ENCODE measurements around the gene HIPK3. TPM values are rescaled to one million over a fixed set of nuclear protein-coding genes. Genes with fewer than 3 reads are reported as not detected.

HIPK3 gene
- total and polyA plus RNA-seq, 11 donors, result 26.3 to 298 (median 250) TPM

DNA sequence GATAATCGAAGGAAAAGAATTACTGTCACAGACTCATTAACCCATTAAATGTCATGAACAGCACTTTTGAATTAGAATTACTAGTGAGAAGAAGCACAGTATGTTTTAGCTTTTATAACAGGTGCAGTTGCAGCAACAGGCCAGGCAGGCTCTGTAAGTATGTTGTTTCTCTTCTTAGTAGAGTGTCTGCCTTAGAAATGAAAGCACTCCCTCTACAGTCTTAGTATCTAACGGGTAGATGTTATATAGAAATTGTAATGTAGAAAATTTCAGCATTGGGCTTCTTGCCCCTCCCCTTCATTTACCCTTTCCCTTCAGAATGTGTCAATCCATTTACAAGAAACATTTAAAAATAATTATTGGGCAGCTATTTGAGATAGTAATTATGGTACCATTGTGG is 87.4 kb downstream of the HIPK3 start:
- 32 to 46% (median 35%) methylated on average over 2 of the region's 2 CpGs for WGBS, 4 donors
- Histone ChIP-seq H3K4me3 (no peak overlapping the region), H3K9me3 (no peaks in the 10 kb centered on the region), H3K27ac (no peak overlapping the region), H3K27me3 (no peaks in the 10 kb centered on the region), H3K4me1 (peaks cover 0 to 10% (median 0%) of the 10 kb centered on the region in 12 donors), H3K36me3 (peaks cover 0 to 100% (median 84%) of the 10 kb centered on the region in 9 donors)
- intact Hi-C loops (cut with DNase I), result no loop called here
- ATAC-seq, result peak in 3 of 4 donors; percentile 46 to 73 (median 63)
- no peak for TF ChIP-seq POLR2A (IDR thresholded peaks at IDR 0.05)
- TF ChIP-seq, protein P1, sequence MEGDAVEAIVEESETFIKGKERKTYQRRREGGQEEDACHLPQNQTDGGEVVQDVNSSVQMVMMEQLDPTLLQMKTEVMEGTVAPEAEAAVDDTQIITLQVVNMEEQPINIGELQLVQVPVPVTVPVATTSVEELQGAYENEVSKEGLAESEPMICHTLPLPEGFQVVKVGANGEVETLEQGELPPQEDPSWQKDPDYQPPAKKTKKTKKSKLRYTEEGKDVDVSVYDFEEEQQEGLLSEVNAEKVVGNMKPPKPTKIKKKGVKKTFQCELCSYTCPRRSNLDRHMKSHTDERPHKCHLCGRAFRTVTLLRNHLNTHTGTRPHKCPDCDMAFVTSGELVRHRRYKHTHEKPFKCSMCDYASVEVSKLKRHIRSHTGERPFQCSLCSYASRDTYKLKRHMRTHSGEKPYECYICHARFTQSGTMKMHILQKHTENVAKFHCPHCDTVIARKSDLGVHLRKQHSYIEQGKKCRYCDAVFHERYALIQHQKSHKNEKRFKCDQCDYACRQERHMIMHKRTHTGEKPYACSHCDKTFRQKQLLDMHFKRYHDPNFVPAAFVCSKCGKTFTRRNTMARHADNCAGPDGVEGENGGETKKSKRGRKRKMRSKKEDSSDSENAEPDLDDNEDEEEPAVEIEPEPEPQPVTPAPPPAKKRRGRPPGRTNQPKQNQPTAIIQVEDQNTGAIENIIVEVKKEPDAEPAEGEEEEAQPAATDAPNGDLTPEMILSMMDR (IDR thresholded peaks at IDR 0.05), result peak in 6 of 12 donors; percentile 9 to 41 (median 22)
- DNase-seq, result no peak

DNA sequence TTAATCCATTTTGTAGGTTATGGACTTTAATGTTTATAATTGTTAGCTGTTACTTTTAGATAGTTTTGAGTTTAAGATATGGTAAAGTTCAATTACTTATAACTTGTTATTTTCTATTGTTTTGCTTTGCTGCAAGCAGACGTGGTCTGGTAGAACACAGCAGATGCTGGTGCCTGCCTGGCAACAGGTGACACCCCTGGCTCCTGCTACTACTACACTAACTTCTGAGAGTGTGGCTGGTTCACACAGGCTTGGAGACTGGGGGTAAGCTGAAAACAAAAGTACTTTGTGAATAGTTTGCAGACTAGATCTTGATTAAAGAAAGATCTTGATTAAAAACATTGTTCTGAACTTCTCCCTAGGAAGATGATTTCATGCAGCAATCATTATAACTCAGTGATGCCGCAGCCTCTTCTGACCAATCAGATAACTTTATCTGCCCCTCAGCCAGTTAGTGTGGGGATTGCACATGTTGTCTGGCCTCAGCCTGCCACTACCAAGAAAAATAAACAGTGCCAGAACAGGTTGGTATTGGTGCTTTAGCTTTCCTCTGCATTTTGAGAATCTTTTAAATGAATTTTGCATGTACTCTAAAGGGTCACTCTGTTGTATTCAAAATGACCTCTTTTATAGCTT is 90.4 kb downstream of the HIPK3 start:
- Histone ChIP-seq H3K36me3 (peaks cover 0 to 100% (median 84%) of the 10 kb centered on the region in 9 donors), H3K4me1 (peaks cover 0 to 10% (median 0%) of the 10 kb centered on the region in 12 donors), H3K4me3 (no peak overlapping the region), H3K27ac (peak overlapping the region in 1 of 12 donors; percentile 10), H3K27me3 (no peaks in the 10 kb centered on the region), H3K9me3 (no peaks in the 10 kb centered on the region)
- WGBS, 4 donors, result 46 to 69% (median 52%) methylated on average over 2 of the region's 2 CpGs
- ATAC-seq (peak in 2 of 4 donors; percentile 50 to 67), DNase-seq (no peak)
- no peak for TF ChIP-seq POLR2A (IDR thresholded peaks at IDR 0.05)
- TF ChIP-seq, protein P1 (IDR thresholded peaks at IDR 0.05), result no peak
- intact Hi-C loops (cut with DNase I), result no loop called here

DNA sequence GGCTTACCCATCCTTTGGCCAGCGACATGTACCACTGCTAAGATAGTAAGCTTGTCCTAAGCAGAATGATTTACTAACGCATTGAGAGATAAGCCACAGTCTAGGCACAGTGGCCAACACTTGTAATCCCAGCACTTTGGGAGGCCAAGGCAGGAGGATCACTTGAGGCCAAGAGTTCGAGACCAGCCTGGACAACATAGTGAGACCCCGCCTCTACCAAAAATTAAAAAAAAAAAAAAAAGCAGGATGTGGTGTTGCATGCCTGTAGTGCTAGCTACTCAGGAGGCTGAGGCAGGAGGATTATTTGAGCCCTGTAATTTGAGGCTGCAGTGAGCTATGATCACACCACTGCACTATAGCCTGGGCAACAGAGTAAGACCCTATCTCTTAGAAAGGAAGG is 93.1 kb downstream of the HIPK3 start:
- Histone ChIP-seq H3K4me3 (no peak overlapping the region), H3K9me3 (no peaks in the 10 kb centered on the region), H3K36me3 (peaks cover 0 to 100% (median 100%) of the 10 kb centered on the region in 9 donors), H3K27ac (no peak overlapping the region), H3K4me1 (peaks cover 0 to 2% (median 0%) of the 10 kb centered on the region in 12 donors), H3K27me3 (no peaks in the 10 kb centered on the region)
- DNase-seq (no peak), ATAC-seq (no peak)
- intact Hi-C loops (cut with DNase I), result no loop called here
- WGBS, 4 donors, result 96 to 99% (median 96%) methylated on average over 4 of the region's 4 CpGs
- TF ChIP-seq POLR2A (IDR thresholded peaks at IDR 0.05), result no peak
- TF ChIP-seq, protein P1 (IDR thresholded peaks at IDR 0.05), result no peak

DNA sequence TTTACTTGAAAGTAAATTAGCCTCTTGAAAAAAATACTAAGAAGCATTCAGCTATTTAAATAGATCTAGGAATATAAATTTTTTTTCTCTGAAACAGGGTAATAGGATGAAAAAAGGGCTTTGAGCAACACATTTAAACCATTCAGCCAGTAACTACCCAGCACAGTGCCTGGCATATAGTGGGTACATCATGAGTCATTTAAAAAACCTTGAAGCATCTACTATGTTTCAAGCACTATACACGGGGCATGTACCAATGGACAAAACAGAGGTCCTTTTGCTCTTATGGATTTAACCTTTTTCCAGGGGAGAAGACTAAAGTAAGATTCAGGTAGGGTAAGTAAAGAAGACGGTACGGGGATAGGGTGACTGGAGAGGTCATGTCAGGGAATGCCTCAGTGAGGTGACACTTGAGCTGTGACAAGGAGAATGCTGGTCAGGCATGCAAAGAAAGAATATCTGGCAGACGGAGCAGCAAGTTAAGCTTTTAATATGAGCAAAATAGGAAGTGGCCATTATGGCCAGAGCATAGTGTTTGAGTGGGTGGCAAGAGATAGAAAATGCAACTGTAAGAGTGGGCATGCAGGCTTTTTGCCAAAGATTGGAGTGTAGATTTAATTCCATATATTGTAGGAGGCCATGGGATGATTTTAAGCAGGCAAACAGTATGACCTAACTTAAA is 101.1 kb downstream of the HIPK3 start:
- H3K27me3 ChIP-seq, result no peaks in the 10 kb centered on the region
- TF ChIP-seq POLR2A (IDR thresholded peaks at IDR 0.05), result no peak
- TF ChIP-seq, protein P1 (IDR thresholded peaks at IDR 0.05), result no peak
- H3K27ac ChIP-seq, result no peak overlapping the region
- peaks cover 0 to 42% (median 34%) of the 10 kb centered on the region in 9 donors for H3K36me3 ChIP-seq
- peak; percentile 29 to 69 (median 64) for ATAC-seq
- DNase-seq, result no peak
- no peak overlapping the region for H3K4me3 ChIP-seq
- H3K4me1 ChIP-seq, result peaks cover 0 to 15% (median 2%) of the 10 kb centered on the region in 12 donors
- H3K9me3 ChIP-seq, result no peaks in the 10 kb centered on the region
- WGBS, 4 donors, result 46 to 57% (median 48%) methylated on average over 4 of the region's 4 CpGs
- intact Hi-C loops (cut with DNase I), result no loop called here

All from heart left ventricle (tissue), 16 donors.